GM23338 (cell line): ENCODE data around the gene SLC6A18. TPM values are rescaled to one million over a fixed set of nuclear protein-coding genes. Genes with fewer than 3 reads are reported as not detected.

Experiments
- ATAC-seq: fragments of 200-7000 bp; cut with Tn5 transposase; 3 replicates; pipeline ENCODE4 v1.9.1; 2020
- DNase-seq: peaks from one replicate; pipeline ENCODE4 v3.0.0-alpha.2; 2015; ENCODE audit warnings: low spot score
- H2AFZ ChIP-seq: fragments of 200-600 bp; sonication (generic); 2 replicates; pipeline ENCODE4 v1.8.0; 2016; ENCODE audit warnings: antibody characterized with exemption, mild to moderate bottlenecking, moderate library complexity
- H3F3A ChIP-seq: fragments of 200-600 bp; sonication (generic); replicated peaks from 2 replicates; pipeline ENCODE4 v1.8.0; 2017; ENCODE audit warnings: antibody characterized with exemption, mixed run types, low read depth
- H3K27ac ChIP-seq: fragments of 200-600 bp; sonication (generic); 2 replicates; pipeline ENCODE4 v1.6.1; 2016; ENCODE audit warnings: low read depth
- H3K27me3 ChIP-seq: fragments of 200-600 bp; sonication (generic); 2 replicates; pipeline ENCODE4 v1.8.0; 2016; ENCODE audit warnings: mild to moderate bottlenecking, mixed run types, moderate library complexity; ENCODE audit not compliant: insufficient read depth
- H3K36me3 ChIP-seq: fragments of 200-600 bp; sonication (generic); 2 replicates; pipeline ENCODE4 v1.8.0; 2016; ENCODE audit warnings: mild to moderate bottlenecking; ENCODE audit not compliant: insufficient read depth
- H3K4me1 ChIP-seq: fragments of 200-600 bp; sonication (generic); 2 replicates; pipeline ENCODE4 v1.8.0; 2016; ENCODE audit warnings: mild to moderate bottlenecking, moderate library complexity; ENCODE audit not compliant: insufficient read depth
- H3K4me2 ChIP-seq: fragments of 200-600 bp; sonication (generic); 2 replicates; pipeline ENCODE4 v1.7.1; 2017; ENCODE audit warnings: mixed run types
- H3K4me3 ChIP-seq: fragments of 200-600 bp; sonication (generic); 2 replicates; pipeline ENCODE4 v1.6.1; 2016; ENCODE audit warnings: mixed run types
- H3K79me2 ChIP-seq: fragments of 200-600 bp; sonication (generic); replicated peaks from 2 replicates; pipeline ENCODE4 v1.8.0; 2017; ENCODE audit warnings: mild to moderate bottlenecking; ENCODE audit not compliant: insufficient read depth
- H3K9me2 ChIP-seq: fragments of 200-600 bp; sonication (generic); 2 replicates; pipeline ENCODE4 v1.8.0; 2017; ENCODE audit not compliant: insufficient read depth
- H4K20me1 ChIP-seq: fragments of 200-600 bp; sonication (generic); replicated peaks from 2 replicates; pipeline ENCODE4 v1.8.0; 2017; ENCODE audit warnings: mild to moderate bottlenecking; ENCODE audit not compliant: insufficient read depth
- H3K27ac Mint-ChIP-seq: 2 replicates; pipeline ENCODE4 v1.8.0; 2020; ENCODE audit warnings: inconsistent platforms, mild to moderate bottlenecking, moderate library complexity, mixed read lengths
- H3K27me3 Mint-ChIP-seq: 3 replicates; pipeline ENCODE4 v1.8.0; 2022; ENCODE audit warnings: low read depth, mild to moderate bottlenecking, moderate library complexity, mixed read lengths, inconsistent platforms; ENCODE audit not compliant: insufficient read depth, poor library complexity
- H3K36me3 Mint-ChIP-seq: 3 replicates; pipeline ENCODE4 v1.8.0; 2021; ENCODE audit warnings: low read depth, mild to moderate bottlenecking, inconsistent platforms, moderate library complexity, mixed read lengths
- H3K4me1 Mint-ChIP-seq: 3 replicates; pipeline ENCODE4 v1.8.0; 2020; ENCODE audit warnings: mild to moderate bottlenecking, inconsistent platforms, mixed read lengths
- H3K4me3 Mint-ChIP-seq: 3 replicates; pipeline ENCODE4 v1.8.0; 2021; ENCODE audit warnings: moderate library complexity, mild to moderate bottlenecking, inconsistent platforms, mixed read lengths
- H3K9me3 Mint-ChIP-seq: 3 replicates; pipeline ENCODE4 v1.8.0; 2020; ENCODE audit warnings: moderate library complexity, mild to moderate bottlenecking, inconsistent platforms, mixed read lengths
- CREB1 ChIP-seq: fragments of 250-450 bp; sonication (Bioruptor Pico); IDR thresholded peaks from 2 replicates; pipeline ENCODE4 v1.5.0; 2020; ENCODE audit warnings: low read depth, mild to moderate bottlenecking, moderate library complexity
- CTCF ChIP-seq, 2 experiments: fragments of 200-600 bp in 1 of 2; sonication (generic) in 1 of 2; conservative IDR thresholded peaks; 2 replicates each; pipeline versions ENCODE4 v1.5.1 to v1.6.1; 2016 to 2017; ENCODE audit warnings: antibody characterized with exemption in 2 of 2, low read depth in 2 of 2, mild to moderate bottlenecking in 2 of 2, moderate library complexity in 1 of 2
- ETS1 ChIP-seq: IDR thresholded peaks from 2 replicates; pipeline ENCODE4 v1.6.1; 2016; ENCODE audit warnings: antibody characterized with exemption
- EZH2 ChIP-seq: fragments of 200-600 bp; sonication (generic); IDR thresholded peaks from one replicate; pipeline ENCODE4 v1.8.0; 2017; ENCODE audit warnings: antibody characterized with exemption, mild to moderate bottlenecking, low read depth; ENCODE audit not compliant: unreplicated experiment
- EZH2phosphoT487 ChIP-seq: fragments of 200-600 bp; sonication (generic); IDR thresholded peaks from one replicate; pipeline ENCODE4 v1.8.1; 2018; ENCODE audit warnings: antibody characterized with exemption; ENCODE audit not compliant: unreplicated experiment
- JUNB ChIP-seq: IDR thresholded peaks from one replicate; pipeline ENCODE4 v1.6.1; 2016; ENCODE audit warnings: antibody characterized with exemption; ENCODE audit not compliant: unreplicated experiment
- NANOG ChIP-seq: IDR thresholded peaks from 2 replicates; pipeline ENCODE4 v1.6.1; 2016; ENCODE audit warnings: antibody characterized with exemption, borderline replicate concordance
- POLR2AphosphoS5 ChIP-seq: IDR thresholded peaks from 2 replicates; pipeline ENCODE4 v1.6.1; 2016; ENCODE audit warnings: antibody characterized with exemption, low read depth
- STAT1 ChIP-seq: IDR thresholded peaks from one replicate; pipeline ENCODE4 v1.6.1; 2016; ENCODE audit warnings: antibody characterized with exemption; ENCODE audit not compliant: unreplicated experiment
- ZNF114 ChIP-seq: fragments of 250-450 bp; sonication (Bioruptor Pico); IDR thresholded peaks from 2 replicates; pipeline ENCODE4 v1.5.0; 2020; ENCODE audit warnings: mild to moderate bottlenecking, moderate library complexity
- ZNF462 ChIP-seq: fragments of 250-450 bp; sonication (Bioruptor Pico); IDR thresholded peaks from 2 replicates; pipeline ENCODE4 v1.5.0; 2020; ENCODE audit warnings: mild to moderate bottlenecking, moderate library complexity
- polyA plus RNA-seq: library from polyadenylated mRNA; unstranded; fragments of >200 nt; fragmentation: Nextera tagmentation; extraction: Ambion mirVana; gene quantifications from 2 replicates; pipeline ENCODE4 v1.2.1, GENCODE V29; 2016
- total RNA-seq: library from RNA; depleted of rRNA; stranded (reverse); fragments of >200 nt; shearing (Covaris generic); gene quantifications from 2 replicates; pipeline ENCODE4 v1.2.3, GENCODE V29; 2014

SLC6A18 gene
- total and polyA plus RNA-seq, 2 experiments from 2014 or later = not detected

- H3K4me3 Mint-ChIP-seq = no peak overlapping the region
- H3K27me3 Mint-ChIP-seq = peaks cover 5% of the 10 kb centered on the region
- Histone ChIP-seq H3K27ac (no peak overlapping the region), H3F3A (peaks cover 5% of the 10 kb centered on the region; the same call in 1 of the 2 replicates), H3K4me2 (no peak overlapping the region), H3K4me1 (no peaks in the 10 kb centered on the region), H3K4me3 (no peak overlapping the region), H3K27me3 (no peaks in the 10 kb centered on the region), H4K20me1 (no peaks in the 10 kb centered on the region), H3K79me2 (no peaks in the 10 kb centered on the region), H3K36me3 (no peaks in the 10 kb centered on the region), H3K9me2 (no peaks in the 10 kb centered on the region), H2AFZ (no peak overlapping the region)
- no peak overlapping the region for H3K27ac Mint-ChIP-seq
- H3K36me3 Mint-ChIP-seq = no peaks in the 10 kb centered on the region
- no peak for DNase-seq
- TF ChIP-seq CREB1 (CRISPR knock-in tag) = no peak
- TF ChIP-seq NANOG = no peak
- no peak for TF ChIP-seq STAT1
- no peak for TF ChIP-seq CTCF (conservative IDR thresholded peaks at IDR 0.05; ENCODE audit: low read depth in 2 of 2)
- TF ChIP-seq EZH2phosphoT487 = no peak
- no peak for TF ChIP-seq EZH2
- TF ChIP-seq POLR2AphosphoS5 = no peak
- TF ChIP-seq JUNB = no peak
- H3K9me3 Mint-ChIP-seq = no peaks in the 10 kb centered on the region
- no peak for ATAC-seq
- no peaks in the 10 kb centered on the region for H3K4me1 Mint-ChIP-seq
Observed at GRCh38 chr5:1184481-1184880, 40.7 kb upstream of the SLC6A18 start.

GRCh38 chr5:1185038-1185627, 40.0 kb upstream of the SLC6A18 start:
- H3K4me3 Mint-ChIP-seq = no peak overlapping the region
- TF ChIP-seq JUNB = no peak
- TF ChIP-seq ZNF114 (CRISPR knock-in tag) = no peak
- TF ChIP-seq ETS1 = no peak
- no peak for TF ChIP-seq ZNF462

More at GRCh38 chr5:1185038-1185627, 40.0 kb upstream of the SLC6A18 start:
- H3K79me2 ChIP-seq = no peaks in the 10 kb centered on the region
- H3K27me3 ChIP-seq = no peaks in the 10 kb centered on the region
- no peaks in the 10 kb centered on the region for H3K4me1 Mint-ChIP-seq
- H3K4me2 ChIP-seq = no peak overlapping the region
- no peak overlapping the region for H3K27ac Mint-ChIP-seq
- H3K9me3 Mint-ChIP-seq = no peaks in the 10 kb centered on the region
- no peaks in the 10 kb centered on the region for H3K4me1 ChIP-seq
- H3K9me2 ChIP-seq = no peaks in the 10 kb centered on the region
- no peak for DNase-seq
- no peaks in the 10 kb centered on the region for H3K36me3 Mint-ChIP-seq
- peaks cover 6% of the 10 kb centered on the region for H3K27me3 Mint-ChIP-seq
- peaks cover 5% of the 10 kb centered on the region; the same call in 1 of the 2 replicates for H3F3A ChIP-seq
- H3K36me3 ChIP-seq = no peaks in the 10 kb centered on the region
- no peaks in the 10 kb centered on the region for H4K20me1 ChIP-seq
- no peak overlapping the region for H2AFZ ChIP-seq
- no peak overlapping the region for H3K27ac ChIP-seq
- ATAC-seq = no peak
- no peak overlapping the region for H3K4me3 ChIP-seq
